ENCODE measurements around the gene AGAP2.

AGAP2 gene

GRCh38 chr12:57737467-57738460, 778 bp downstream of the AGAP2 start:
- Histone ChIP-seq H3K4me3 (replicated peaks; ENCODE audit: insufficient read depth, low read length) (no peak overlapping the region), H3K27me3 (ENCODE audit: insufficient read depth, poor library complexity, severe bottlenecking) (no peaks in the 10 kb centered on the region), H3K27ac (replicated peaks) (no peak overlapping the region)
- TF ChIP-seq REST (IDR thresholded peaks at IDR 0.05; ENCODE audit: insufficient replicate concordance, low read depth): no peak
- no peak for TF ChIP-seq SPI1 (IDR thresholded peaks at IDR 0.05; ENCODE audit: borderline replicate concordance, low read depth)
- TF ChIP-seq GABPA (IDR thresholded peaks at IDR 0.05; ENCODE audit: low read depth): no peak
- TF ChIP-seq CTCF (IDR thresholded peaks at IDR 0.05; ENCODE audit: insufficient read depth, low read length): no peak
- no peak for TF ChIP-seq POLR2AphosphoS5 (IDR thresholded peaks at IDR 0.05; ENCODE audit: low read depth)
- no peak for DNase-seq (ENCODE audit: low read depth in 1 of 2, low spot score in 1 of 2)

- H3K27ac ChIP-seq (replicated peaks): no peak overlapping the region
- H3K27me3 ChIP-seq (ENCODE audit: insufficient read depth, poor library complexity, severe bottlenecking): no peaks in the 10 kb centered on the region
- DNase-seq (ENCODE audit: low read depth in 1 of 2, low spot score in 1 of 2): no peak
- TF ChIP-seq CTCF (IDR thresholded peaks at IDR 0.05; ENCODE audit: insufficient read depth, low read length) (no peak), POLR2AphosphoS5 (IDR thresholded peaks at IDR 0.05; ENCODE audit: low read depth) (no peak), GABPA (IDR thresholded peaks at IDR 0.05; ENCODE audit: low read depth) (no peak), REST (IDR thresholded peaks at IDR 0.05; ENCODE audit: insufficient replicate concordance, low read depth) (no peak), SPI1 (IDR thresholded peaks at IDR 0.05; ENCODE audit: borderline replicate concordance, low read depth) (no peak)
- H3K4me3 ChIP-seq (replicated peaks; ENCODE audit: insufficient read depth, low read length): no peak overlapping the region
Measured at GRCh38 chr12:57736741-57737466, 1.6 kb downstream of the AGAP2 start.

GRCh38 chr12:57735952-57736740, 2.4 kb downstream of the AGAP2 start:
- TF ChIP-seq SPI1 (IDR thresholded peaks at IDR 0.05; ENCODE audit: borderline replicate concordance, low read depth): no peak
- TF ChIP-seq REST (IDR thresholded peaks at IDR 0.05; ENCODE audit: insufficient replicate concordance, low read depth): no peak
- no peak for TF ChIP-seq POLR2AphosphoS5 (IDR thresholded peaks at IDR 0.05; ENCODE audit: low read depth)
- no peak for TF ChIP-seq CTCF (IDR thresholded peaks at IDR 0.05; ENCODE audit: insufficient read depth, low read length)
- no peak for TF ChIP-seq GABPA (IDR thresholded peaks at IDR 0.05; ENCODE audit: low read depth)
- no peak overlapping the region for H3K4me3 ChIP-seq (replicated peaks; ENCODE audit: insufficient read depth, low read length)
- no peak overlapping the region for H3K27ac ChIP-seq (replicated peaks)
- no peaks in the 10 kb centered on the region for H3K27me3 ChIP-seq (ENCODE audit: insufficient read depth, poor library complexity, severe bottlenecking)
- DNase-seq (ENCODE audit: low read depth in 1 of 2, low spot score in 1 of 2): no peak

Data from HL-60 (cell line).